Tibial artery (tissue), 4 donors: ENCODE results near the gene FRAS1.
"Not testable (repeated sequence)": the region's sequence is repeated elsewhere in the genome, so short reads cannot be mapped to it uniquely, and the experiment has no call there.

Source experiments
- DNase-seq, 2 donors: peaks; one replicate each; pipeline ENCODE4 v3.0.0-alpha.2; 2019
- H3K27ac ChIP-seq, 2 donors: fragments of 200-600 bp; sonication (generic) in 1 of 2; 1 replicate in 1 of 2; 2 replicates in 1 of 2; pipeline ENCODE4 v1.5.1; 2018 to 2019; ENCODE audit warnings: mild to moderate bottlenecking in 1 of 2
- H3K27me3 ChIP-seq, 2 donors: fragments of 200-600 bp; sonication (generic) in 1 of 2; one replicate each; pipeline versions ENCODE4 v1.5.1 to v1.6.0; 2016 to 2019
- H3K36me3 ChIP-seq, 3 donors: fragments of 200-600 bp; sonication (generic) in 2 of 3; one replicate each; pipeline ENCODE4 v1.5.1; 2016 to 2019; ENCODE audit warnings: mild to moderate bottlenecking in 2 of 3
- H3K4me1 ChIP-seq, 4 donors: fragments of 200-600 bp; sonication (generic) in 2 of 4; 1 replicate in 3 of 4; 2 replicates in 1 of 4; pipeline ENCODE4 v1.5.1; 2016 to 2019
- H3K4me3 ChIP-seq, 2 donors: fragments of 200-600 bp; sonication (generic) in 1 of 2; 1 replicate in 1 of 2; 2 replicates in 1 of 2; pipeline ENCODE4 v1.5.1; 2018 to 2019; ENCODE audit warnings: mild to moderate bottlenecking in 2 of 2
- H3K9me3 ChIP-seq, 3 donors: fragments of 200-600 bp; sonication (generic) in 1 of 3; one replicate each; pipeline ENCODE4 v1.5.1; 2016 to 2019
- intact Hi-C: fragments of 100-400 bp; cut with DNase I; formaldehyde crosslinking; loops from one replicate; pipeline ENCODE4 v1.15.0; 2023; ENCODE audit warnings: low total_unique reads
- TF ChIP-seq, protein P1 (sequence below), 2 experiments: fragments of 200-600 bp in 1 of 2; fragments of 450-650 bp in 1 of 2; IDR thresholded peaks; one replicate each; pipeline ENCODE4 v1.5.1; 2017 to 2019; ENCODE audit warnings: antibody characterized with exemption in 2 of 2, mild to moderate bottlenecking in 1 of 2, moderate library complexity in 1 of 2

The FRAS1 gene

DNA sequence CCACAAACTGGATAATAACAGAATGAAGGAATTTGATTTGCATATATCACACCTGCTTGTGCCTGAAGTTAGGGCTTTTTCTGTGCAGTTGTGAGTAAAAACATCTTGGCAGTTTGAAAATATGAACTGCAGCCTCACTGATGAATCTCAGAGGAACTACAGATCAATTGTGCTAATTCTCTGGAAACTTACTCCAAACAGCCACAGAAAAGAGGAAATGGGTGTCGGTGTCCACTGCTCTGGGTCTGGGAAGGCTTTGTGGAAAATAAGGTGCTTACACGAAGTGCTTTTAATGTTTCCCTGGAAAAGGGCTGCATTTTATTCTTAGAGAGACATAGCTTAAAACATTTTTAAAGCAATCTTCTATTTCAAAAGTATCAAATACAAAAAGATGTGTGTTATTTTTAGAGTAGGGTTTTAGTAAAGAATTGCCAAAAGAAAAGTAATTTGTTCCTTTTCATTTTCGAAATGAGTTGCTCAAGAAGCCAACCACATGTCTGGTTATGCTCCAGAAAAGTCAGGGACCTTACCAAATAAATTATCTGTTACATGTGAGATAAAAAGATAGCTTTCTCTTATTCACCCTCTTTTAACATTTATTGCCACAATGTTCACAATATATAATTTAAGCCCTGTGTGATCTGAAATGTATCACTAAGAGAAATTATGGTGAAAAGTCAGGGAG lies 240.1 kb downstream of the FRAS1 start:
- Histone ChIP-seq H3K27ac (no peak overlapping the region), H3K9me3 (no peaks in the 10 kb centered on the region), H3K4me1 (peaks cover 0 to 19% (median 9%) of the 10 kb centered on the region in 4 donors), H3K27me3 (no peaks in the 10 kb centered on the region), H3K4me3 (no peak overlapping the region), H3K36me3 (no peaks in the 10 kb centered on the region)
- DNase-seq: no peak
- intact Hi-C loops: no loop called here
- TF ChIP-seq, protein P1, sequence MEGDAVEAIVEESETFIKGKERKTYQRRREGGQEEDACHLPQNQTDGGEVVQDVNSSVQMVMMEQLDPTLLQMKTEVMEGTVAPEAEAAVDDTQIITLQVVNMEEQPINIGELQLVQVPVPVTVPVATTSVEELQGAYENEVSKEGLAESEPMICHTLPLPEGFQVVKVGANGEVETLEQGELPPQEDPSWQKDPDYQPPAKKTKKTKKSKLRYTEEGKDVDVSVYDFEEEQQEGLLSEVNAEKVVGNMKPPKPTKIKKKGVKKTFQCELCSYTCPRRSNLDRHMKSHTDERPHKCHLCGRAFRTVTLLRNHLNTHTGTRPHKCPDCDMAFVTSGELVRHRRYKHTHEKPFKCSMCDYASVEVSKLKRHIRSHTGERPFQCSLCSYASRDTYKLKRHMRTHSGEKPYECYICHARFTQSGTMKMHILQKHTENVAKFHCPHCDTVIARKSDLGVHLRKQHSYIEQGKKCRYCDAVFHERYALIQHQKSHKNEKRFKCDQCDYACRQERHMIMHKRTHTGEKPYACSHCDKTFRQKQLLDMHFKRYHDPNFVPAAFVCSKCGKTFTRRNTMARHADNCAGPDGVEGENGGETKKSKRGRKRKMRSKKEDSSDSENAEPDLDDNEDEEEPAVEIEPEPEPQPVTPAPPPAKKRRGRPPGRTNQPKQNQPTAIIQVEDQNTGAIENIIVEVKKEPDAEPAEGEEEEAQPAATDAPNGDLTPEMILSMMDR (IDR thresholded peaks at IDR 0.05): no peak

DNA sequence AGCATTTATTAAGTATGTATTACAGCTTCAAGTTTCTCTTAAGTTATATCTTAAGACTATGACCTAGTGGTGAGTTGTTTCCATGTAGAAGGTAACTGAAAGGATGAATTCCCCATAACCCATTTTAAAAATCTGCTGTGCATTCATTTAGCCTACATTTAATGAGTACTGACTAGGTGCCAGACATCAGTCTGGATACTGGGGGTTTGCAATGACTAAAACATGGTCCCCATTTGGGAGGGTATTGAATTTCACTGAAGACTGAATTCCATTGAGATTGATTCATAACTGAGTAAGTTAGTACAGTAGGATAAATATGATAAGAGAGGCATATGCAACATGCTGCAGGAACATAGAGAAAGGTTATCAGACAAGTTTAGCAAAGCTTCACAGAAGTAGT lies 241.5 kb downstream of the FRAS1 start:
- intact Hi-C loops: no loop called here
- no peak overlapping the region for H3K4me3 ChIP-seq

DNA sequence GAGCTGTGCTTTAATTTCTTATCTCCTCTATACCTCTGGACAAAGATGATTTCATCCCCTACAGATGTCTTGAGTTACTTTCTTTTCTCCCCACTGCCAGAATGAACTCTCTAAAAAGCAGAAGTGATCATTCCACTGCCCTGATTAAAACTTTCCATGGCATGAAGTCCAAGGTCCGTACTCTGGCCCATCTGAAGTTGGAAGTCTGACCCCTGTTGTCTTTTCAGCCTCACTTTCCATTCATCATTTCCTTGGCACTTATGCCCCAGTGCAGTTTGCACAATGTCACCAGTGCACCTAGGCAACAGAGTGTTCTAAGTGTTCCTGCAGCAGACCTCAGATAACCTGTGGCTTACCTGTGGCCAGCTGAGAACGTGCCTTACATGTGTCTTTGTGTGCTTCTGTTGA lies 242.4 kb downstream of the FRAS1 start:
- H3K36me3 ChIP-seq: no peaks in the 10 kb centered on the region
- intact Hi-C loops: no loop called here
- DNase-seq: no peak
- peaks cover 0 to 10% (median 0%) of the 10 kb centered on the region in 4 donors for H3K4me1 ChIP-seq
- H3K4me3 ChIP-seq: no peak overlapping the region
- H3K9me3 ChIP-seq: no peaks in the 10 kb centered on the region
- no peak overlapping the region for H3K27ac ChIP-seq
- no peaks in the 10 kb centered on the region for H3K27me3 ChIP-seq
- TF ChIP-seq, protein P1 (IDR thresholded peaks at IDR 0.05): no peak

More for the DNA sequence above, 241.5 kb downstream of the FRAS1 start:
- peaks cover 0 to 16% (median 6%) of the 10 kb centered on the region in 4 donors for H3K4me1 ChIP-seq
- no peaks in the 10 kb centered on the region for H3K36me3 ChIP-seq
- no peaks in the 10 kb centered on the region for H3K27me3 ChIP-seq
- no peak overlapping the region for H3K27ac ChIP-seq
- no peaks in the 10 kb centered on the region for H3K9me3 ChIP-seq
- TF ChIP-seq, protein P1 (IDR thresholded peaks at IDR 0.05): no peak
- no peak for DNase-seq

DNA sequence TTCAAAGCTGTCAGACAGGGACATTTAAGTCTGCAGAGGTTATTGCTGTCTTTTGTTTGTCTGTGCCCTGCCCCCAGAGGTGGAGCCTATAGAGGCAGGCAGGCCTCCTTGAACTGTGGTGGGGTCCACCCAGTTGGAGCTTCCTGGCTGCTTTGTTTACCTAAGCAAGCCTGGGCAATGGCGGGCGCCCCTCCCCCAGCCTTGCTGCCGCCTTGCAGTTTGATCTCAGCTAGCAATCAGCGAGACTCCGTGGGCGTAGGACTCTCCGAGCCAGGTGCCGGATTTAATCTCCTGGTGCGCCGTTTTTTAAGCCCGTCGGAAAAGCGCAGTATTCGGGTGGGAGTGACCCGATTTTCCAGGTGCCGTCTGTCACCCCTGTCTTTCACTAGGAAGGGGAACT lies 250.1 kb downstream of the FRAS1 start:
- DNase-seq, intact Hi-C loops, H3K4me1 ChIP-seq, H3K27me3 ChIP-seq, H3K36me3 ChIP-seq, H3K9me3 ChIP-seq, H3K27ac ChIP-seq, H3K4me3 ChIP-seq: not testable (repeated sequence)

DNA sequence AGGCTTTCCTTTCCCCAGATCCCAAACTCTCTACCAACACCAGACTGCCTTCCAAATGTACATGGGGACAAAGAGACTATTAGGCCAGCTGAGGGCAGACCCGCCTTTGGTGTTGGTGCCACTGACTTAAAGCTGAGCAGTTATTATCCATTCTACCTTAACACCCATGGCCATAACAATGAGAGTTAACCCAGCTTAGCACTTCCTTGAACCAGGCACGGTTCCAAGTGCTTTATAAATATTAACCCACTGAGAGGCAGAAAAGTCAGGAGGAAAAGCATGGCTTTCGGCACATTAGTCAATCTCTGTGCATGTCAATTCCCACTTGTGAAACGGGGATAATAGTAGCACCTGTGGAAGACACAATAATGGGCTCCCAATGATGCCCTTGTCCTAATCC lies 251.4 kb downstream of the FRAS1 start:
- H3K9me3 ChIP-seq: no peaks in the 10 kb centered on the region
- H3K36me3 ChIP-seq: no peaks in the 10 kb centered on the region
- H3K4me1 ChIP-seq: no peaks in the 10 kb centered on the region
- TF ChIP-seq, protein P1 (IDR thresholded peaks at IDR 0.05): no peak
- H3K27ac ChIP-seq: no peak overlapping the region
- no peak for DNase-seq
- no peak overlapping the region for H3K4me3 ChIP-seq
- H3K27me3 ChIP-seq: no peaks in the 10 kb centered on the region
- intact Hi-C loops: no loop called here

DNA sequence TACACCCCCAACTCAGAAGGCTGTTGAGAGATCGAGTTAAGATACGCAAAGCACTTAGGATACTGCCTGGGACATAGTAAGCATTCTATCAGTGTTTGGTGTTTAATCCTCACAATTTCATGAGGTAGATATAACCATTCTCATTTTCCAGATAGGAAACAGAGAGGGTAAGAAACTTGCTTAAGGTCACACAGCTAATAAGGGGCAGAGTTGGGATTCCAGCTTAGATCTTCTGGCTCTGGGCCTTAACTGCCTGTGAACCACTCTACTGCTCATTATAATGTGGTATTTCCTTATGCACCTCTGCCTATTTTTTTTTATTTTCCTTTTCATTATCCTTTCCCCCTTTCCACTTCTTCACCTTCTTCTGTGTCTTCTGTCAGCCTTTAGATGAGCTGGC lies 252.2 kb downstream of the FRAS1 start:
- Histone ChIP-seq H3K4me1 (no peaks in the 10 kb centered on the region), H3K36me3 (no peaks in the 10 kb centered on the region), H3K27me3 (no peaks in the 10 kb centered on the region), H3K9me3 (no peaks in the 10 kb centered on the region), H3K27ac (no peak overlapping the region), H3K4me3 (no peak overlapping the region)
- DNase-seq: no peak
- TF ChIP-seq, protein P1 (IDR thresholded peaks at IDR 0.05): no peak
- intact Hi-C loops: no loop called here
